Left lung (tissue), 10 donors: ENCODE data around the gene AMOT. TPM values are rescaled to one million over a fixed set of nuclear protein-coding genes. Genes with fewer than 3 reads are reported as not detected.

Experiments used
- ATAC-seq: fragments of 200-7000 bp; cut with Tn5 transposase; one replicate; pipeline ENCODE4 v1.9.1; 2020; ENCODE audit warnings: moderate library complexity
- DNase-seq, 4 donors: peaks; one replicate each; pipeline ENCODE4 v3.0.0-alpha.2; 2013 to 2020
- H3K27ac ChIP-seq, 2 donors: fragments of 200-600 bp; sonication (generic) in 1 of 2; one replicate each; pipeline versions ENCODE4 v1.5.0 to v1.8.0; 2020 to 2021
- H3K27me3 ChIP-seq, 2 donors: fragments of 200-600 bp; sonication (generic) in 1 of 2; one replicate each; pipeline versions ENCODE4 v1.5.0 to v1.8.0; 2020 to 2021
- H3K36me3 ChIP-seq, 2 donors: fragments of 200-600 bp; sonication (generic) in 1 of 2; one replicate each; pipeline versions ENCODE4 v1.5.0 to v1.8.0; 2020 to 2021
- H3K4me1 ChIP-seq, 2 donors: fragments of 200-600 bp; one replicate each; pipeline ENCODE4 v1.8.0; 2021
- H3K4me3 ChIP-seq, 2 donors: fragments of 200-600 bp; sonication (generic) in 1 of 2; one replicate each; pipeline versions ENCODE4 v1.5.0 to v1.8.0; 2020 to 2021; ENCODE audit warnings: mild to moderate bottlenecking in 1 of 2
- H3K9me3 ChIP-seq, 2 donors: fragments of 200-600 bp; sonication (generic) in 1 of 2; one replicate each; pipeline versions ENCODE4 v1.5.0 to v1.8.0; 2020 to 2021
- CTCF ChIP-seq, 2 donors: fragments of 200-600 bp; sonication (generic) in 1 of 2; IDR thresholded peaks; one replicate each; pipeline versions ENCODE4 v1.5.0 to v1.8.0; 2021; ENCODE audit warnings: antibody characterized with exemption in 2 of 2
- intact Hi-C, 2 donors: fragments of 100-400 bp; cut with DNase I; formaldehyde crosslinking; loops; one replicate each; pipeline versions ENCODE4 v1.11.2 to v1.14.2; 2022
- polyA plus RNA-seq, 6 donors: library from polyadenylated mRNA; unstranded; fragments of 120-200 nt; gene quantifications; one replicate each; pipeline ENCODE4 v1.2.1, GENCODE V29; 2013; ENCODE audit not compliant: insufficient read length in 6 of 6
- total RNA-seq, 2 donors: library from RNA; stranded (reverse); fragmentation: NEBNext Ultra II Directional; extraction: Animal tissue kit (Norgen Biotek cat#: 25700); gene quantifications; one replicate each; pipeline ENCODE4 v1.2.1, GENCODE V29; 2021
- donor health status: DM: no; HTN: yes; CAD: no.
- donor health status: DM: no; HTN: no; CAD: no.

AMOT gene
- total and polyA plus RNA-seq, 8 donors = 7.5 to 31.0 (median 21.6) TPM

- Histone ChIP-seq H3K27ac (no peak overlapping the region), H3K4me3 (no peak overlapping the region), H3K27me3 (peaks cover 0 to 6% of the 10 kb centered on the region in 2 donors), H3K36me3 (no peaks in the 10 kb centered on the region), H3K9me3 (no peaks in the 10 kb centered on the region), H3K4me1 (no peaks in the 10 kb centered on the region)
- intact Hi-C loops = no loop called here
- no peak for ATAC-seq
- no peak for DNase-seq
- TF ChIP-seq CTCF (IDR thresholded peaks at IDR 0.05) = no peak
These were observed 32.6 kb downstream of the AMOT start for GRCh38 chrX:112808007-112808406.

- TF ChIP-seq CTCF (IDR thresholded peaks at IDR 0.05) = no peak
- no peak for DNase-seq
- Histone ChIP-seq H3K36me3 (no peaks in the 10 kb centered on the region), H3K27me3 (peaks cover 0 to 5% of the 10 kb centered on the region in 2 donors), H3K27ac (no peak overlapping the region), H3K9me3 (no peaks in the 10 kb centered on the region), H3K4me1 (no peaks in the 10 kb centered on the region), H3K4me3 (no peak overlapping the region)
- intact Hi-C loops = no loop called here
- no peak for ATAC-seq
These were observed 37.6 kb downstream of the AMOT start for GRCh38 chrX:112803060-112803459.

DNA sequence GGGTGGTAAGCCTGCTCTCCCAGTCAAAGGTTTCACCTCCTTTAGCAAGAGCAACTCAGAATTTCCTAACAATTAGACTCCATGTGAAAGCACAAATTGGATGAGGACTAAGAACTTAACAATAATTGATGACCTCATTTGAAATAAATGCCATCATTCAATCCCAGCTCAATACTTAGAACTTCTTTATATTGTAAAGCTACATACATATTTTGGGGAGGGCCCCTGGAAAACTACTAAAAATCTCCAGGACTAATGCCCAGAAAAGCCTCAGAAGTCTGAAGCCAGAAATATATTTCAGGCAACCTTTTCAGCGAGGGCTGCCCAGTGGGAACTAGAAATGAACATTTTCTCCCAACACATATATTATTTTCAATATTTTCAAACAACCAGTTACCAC lies 38.1 kb downstream of the AMOT start:
- Histone ChIP-seq H3K9me3 (no peaks in the 10 kb centered on the region), H3K27me3 (no peaks in the 10 kb centered on the region), H3K4me3 (no peak overlapping the region), H3K27ac (no peak overlapping the region), H3K36me3 (no peaks in the 10 kb centered on the region), H3K4me1 (no peaks in the 10 kb centered on the region)
- ATAC-seq (no peak), DNase-seq (no peak)
- intact Hi-C loops = no loop called here
- no peak for TF ChIP-seq CTCF (IDR thresholded peaks at IDR 0.05)

DNA sequence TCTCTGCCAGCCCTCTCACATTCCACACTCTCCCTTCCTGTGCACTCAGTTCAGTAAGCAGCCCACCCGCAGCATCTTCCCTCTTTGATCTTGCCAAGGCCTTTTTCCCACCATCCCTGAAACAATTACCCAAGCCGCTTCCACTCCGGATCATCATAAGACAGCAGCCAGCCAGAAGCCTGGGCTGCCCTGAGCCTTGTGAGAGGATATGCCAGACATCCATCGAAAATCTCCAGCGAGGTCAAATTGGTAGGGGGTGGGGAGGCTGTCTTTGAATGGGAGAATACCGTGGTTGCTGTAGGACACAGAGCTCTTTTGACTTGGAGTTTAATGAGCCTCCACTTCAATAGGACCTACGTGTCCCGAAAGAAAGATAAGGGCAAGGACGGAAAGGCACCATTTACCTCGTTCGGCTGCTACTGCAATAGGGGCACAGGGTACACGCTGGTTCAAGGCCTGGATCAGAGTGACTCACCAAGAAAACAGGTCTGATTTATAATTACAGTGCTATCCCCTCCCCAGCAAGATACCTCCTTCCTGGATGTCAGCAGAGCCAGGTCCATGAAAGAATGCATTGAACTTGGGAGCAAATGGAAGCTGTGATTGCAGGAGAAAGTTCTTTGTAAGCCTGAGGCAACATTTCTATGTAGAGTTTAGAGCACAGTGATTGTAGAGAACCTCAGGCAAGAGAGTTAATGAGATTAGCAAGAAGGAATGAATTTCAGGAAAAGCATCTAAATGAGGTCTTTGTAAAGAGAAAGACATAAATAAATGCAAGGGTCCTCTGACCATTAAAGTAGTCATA lies 39.5 kb downstream of the AMOT start:
- intact Hi-C loops = no loop called here
- ATAC-seq (no peak), DNase-seq (no peak)
- no peaks in the 10 kb centered on the region for H3K4me1 ChIP-seq
- no peaks in the 10 kb centered on the region for H3K9me3 ChIP-seq
- H3K36me3 ChIP-seq = no peaks in the 10 kb centered on the region
- H3K27ac ChIP-seq = no peak overlapping the region
- no peak for TF ChIP-seq CTCF (IDR thresholded peaks at IDR 0.05)
- no peak overlapping the region for H3K4me3 ChIP-seq
- no peaks in the 10 kb centered on the region for H3K27me3 ChIP-seq

- no peaks in the 10 kb centered on the region for H3K4me1 ChIP-seq
- no peaks in the 10 kb centered on the region for H3K27me3 ChIP-seq
- no peak for DNase-seq
- TF ChIP-seq CTCF (IDR thresholded peaks at IDR 0.05) = no peak
- H3K36me3 ChIP-seq = no peaks in the 10 kb centered on the region
- intact Hi-C loops = no loop called here
- no peak overlapping the region for H3K27ac ChIP-seq
- no peak for ATAC-seq
- no peaks in the 10 kb centered on the region for H3K9me3 ChIP-seq
- no peak overlapping the region for H3K4me3 ChIP-seq
These were observed 41.2 kb downstream of the AMOT start for GRCh38 chrX:112799425-112799824.
